GM11168 (cell line): ENCODE data around the gene OR51B6.
"Not testable (repeated sequence)": the region's sequence is repeated elsewhere in the genome, so short reads cannot be mapped to it uniquely, and the experiment has no call there.

Experiments
- in situ Hi-C: fragments of 300-500 bp; cut with MboI; formaldehyde crosslinking; loops from one replicate; pipeline ENCODE4 v1.12.0; 2022; ENCODE audit warnings: low sequenced_read_pairs; ENCODE audit not compliant: unreplicated experiment

Gene OR51B6, protein sequence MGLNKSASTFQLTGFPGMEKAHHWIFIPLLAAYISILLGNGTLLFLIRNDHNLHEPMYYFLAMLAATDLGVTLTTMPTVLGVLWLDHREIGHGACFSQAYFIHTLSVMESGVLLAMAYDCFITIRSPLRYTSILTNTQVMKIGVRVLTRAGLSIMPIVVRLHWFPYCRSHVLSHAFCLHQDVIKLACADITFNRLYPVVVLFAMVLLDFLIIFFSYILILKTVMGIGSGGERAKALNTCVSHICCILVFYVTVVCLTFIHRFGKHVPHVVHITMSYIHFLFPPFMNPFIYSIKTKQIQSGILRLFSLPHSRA

DNA sequence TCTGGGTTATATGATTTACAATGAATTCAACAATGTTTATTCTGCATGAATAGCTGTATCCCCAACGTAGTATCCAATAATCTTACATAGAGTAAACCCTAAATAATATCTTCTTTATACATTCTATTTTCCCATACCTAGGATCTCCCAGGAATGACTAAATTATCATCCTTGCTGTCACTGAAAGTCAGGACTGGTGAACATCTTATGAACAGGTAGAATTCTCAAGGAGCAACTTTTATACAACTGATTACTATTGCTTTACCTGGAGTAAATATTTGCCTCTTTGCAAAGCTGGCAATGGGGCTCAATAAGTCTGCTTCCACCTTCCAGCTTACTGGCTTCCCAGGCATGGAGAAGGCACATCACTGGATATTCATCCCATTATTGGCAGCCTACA lies at the start of gene OR51B6:
OR51B6 (plus strand) TSS at position 301 of the 400 bp plus-strand sequence; CDS start at position 301, 0 bp downstream.
- in situ Hi-C loops: no loop called here

DNA sequence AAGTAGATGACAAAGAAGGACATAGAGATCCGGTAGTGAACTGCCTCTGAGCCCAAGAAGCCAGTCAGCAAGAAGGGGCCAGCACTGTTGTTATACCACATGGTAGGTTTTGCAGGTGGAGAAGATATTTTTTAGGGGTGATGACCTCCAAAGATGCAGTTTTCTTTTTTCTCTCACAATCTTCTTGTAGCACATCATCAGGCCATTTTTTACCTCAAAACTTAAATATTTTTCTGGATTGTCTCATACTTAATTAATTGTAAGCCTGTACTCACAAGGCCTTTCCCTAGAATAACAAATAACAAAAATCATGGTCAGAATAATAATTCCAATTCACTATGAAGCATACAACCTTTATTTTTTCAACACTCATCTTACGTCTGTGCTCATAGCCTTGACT lies 49.5 kb upstream of the OR51B6 start, which contains the start of gene OR51B4:
OR51B4 (minus strand) TSS at position 101 of the 400 bp plus-strand sequence; CDS start at position 101, 0 bp downstream.
- in situ Hi-C loops: no loop called here

DNA sequence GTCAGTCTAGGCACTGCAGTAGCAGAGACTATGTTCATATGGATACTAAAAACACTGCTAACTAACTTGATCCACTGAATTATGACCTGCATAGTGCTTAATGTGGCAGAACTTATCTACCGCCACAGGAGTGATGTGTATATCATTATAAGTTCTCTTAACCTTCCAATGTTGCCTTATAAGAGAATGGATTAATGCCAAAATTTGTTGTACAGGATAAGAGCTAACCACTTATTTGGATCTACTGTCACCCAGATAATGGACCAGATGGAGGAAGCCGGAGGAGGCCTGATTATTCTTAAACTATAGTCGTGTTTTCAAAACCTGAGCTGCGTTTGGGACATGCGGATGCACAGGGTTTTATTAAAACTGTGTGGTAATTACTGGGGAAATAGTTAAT lies 47.7 kb upstream of the OR51B6 start:
- in situ Hi-C loops: no loop called here

DNA sequence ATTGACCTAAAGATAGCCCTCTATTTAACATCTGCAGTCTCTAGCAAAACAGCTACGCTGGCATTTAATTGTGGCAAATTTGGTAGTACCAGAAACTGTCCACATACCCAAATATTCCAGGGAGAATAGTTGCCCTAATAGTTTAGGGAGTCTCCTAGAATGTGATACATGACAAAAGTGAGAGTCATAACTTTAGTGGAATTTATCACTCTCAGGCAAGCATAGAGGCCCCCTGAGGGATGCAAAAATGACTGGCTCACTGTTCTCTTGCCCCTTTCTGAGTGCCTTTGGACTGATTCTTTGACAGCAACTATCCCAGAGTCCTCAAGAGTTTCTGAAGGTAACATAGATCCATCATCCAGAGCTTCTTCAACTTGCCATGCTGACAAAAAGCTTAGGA lies 47.3 kb upstream of the OR51B6 start:
- in situ Hi-C loops: no loop called here

DNA sequence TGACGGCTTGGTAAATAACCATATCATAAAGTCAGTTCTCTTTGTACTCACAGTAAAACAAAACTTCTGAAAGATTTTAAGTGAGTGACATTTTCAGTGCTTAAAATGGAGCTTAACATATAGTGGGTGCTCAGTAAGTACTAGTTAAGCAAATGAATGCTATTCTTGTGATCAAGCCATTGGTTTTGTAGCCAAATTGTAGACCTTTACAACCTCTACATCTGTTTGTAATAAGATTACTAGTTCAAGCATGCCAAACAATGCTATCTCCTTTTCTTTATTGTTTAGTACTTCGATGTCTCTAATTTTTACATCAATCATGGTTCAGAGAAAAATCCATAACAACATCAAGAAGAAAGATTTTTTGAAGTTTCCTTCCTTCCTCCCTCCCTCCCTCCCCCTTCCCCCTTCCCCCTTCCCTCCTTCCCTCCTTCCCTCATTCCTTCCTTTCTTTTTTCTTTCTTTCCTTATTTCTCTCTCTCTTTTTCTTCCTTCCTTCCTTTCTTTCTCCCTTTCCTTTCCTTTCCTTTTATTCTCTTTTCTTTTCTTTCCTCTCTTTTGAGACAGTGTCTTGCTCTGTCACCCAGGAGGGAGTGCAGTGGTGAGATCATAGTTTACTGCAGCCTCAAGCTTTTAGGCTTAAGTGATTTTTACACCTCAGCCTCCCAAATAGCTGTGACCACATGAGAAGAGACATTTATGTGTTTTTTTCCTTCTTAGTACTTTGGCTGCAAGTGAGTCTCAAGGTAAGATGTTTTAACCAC lies 43.9 kb upstream of the OR51B6 start:
- in situ Hi-C loops: no loop called here

DNA sequence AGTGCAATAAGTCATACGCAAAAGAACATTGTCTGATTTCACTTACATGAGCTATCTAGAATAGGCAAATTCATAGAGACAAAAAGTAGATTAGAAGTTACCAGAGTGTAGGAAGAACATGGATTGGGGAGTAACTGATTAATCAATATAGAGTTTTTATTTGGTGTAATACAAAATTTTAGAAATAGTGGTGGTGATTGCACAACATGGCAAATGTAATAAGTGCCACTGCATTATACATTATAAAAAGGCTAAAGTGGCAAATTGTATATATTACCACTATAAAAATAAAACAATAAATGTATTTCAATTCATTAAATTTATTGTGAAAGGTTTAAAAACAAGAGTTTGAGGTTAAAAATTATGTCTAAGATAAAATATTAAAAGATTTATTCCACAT lies 40.9 kb upstream of the OR51B6 start:
- in situ Hi-C loops: no loop called here

DNA sequence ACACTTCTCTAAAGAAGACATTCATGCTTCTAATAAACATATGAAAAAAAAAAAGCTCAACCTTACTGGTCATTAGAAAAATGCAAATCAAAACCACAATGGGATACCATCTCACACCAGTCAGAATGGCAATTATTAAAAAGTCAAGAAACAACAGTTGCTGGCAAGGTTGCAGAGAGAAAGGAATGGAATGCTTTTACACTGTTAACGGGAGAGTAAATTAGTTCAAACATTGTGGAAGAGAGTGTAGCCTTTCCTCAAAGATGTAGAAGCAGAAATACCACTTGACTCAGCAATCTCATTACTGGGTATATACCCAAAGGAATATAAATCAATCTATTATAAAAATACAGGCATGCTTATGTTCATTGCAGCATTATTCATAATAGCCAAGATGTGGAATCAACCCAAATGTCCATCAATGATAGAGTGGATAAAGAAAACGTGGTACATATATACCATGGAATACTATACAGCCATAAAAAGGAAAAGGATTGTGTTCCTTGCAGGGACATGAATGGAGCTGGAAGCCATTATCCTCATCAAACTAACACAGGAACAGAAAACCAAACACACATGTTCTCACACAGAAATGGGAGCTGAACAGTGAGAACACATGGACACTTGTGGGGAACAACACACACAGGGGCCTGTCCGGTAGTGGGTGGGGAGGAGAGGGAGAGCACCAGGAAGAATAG lies 37.8 kb upstream of the OR51B6 start:
- in situ Hi-C loops: not testable (repeated sequence)

DNA sequence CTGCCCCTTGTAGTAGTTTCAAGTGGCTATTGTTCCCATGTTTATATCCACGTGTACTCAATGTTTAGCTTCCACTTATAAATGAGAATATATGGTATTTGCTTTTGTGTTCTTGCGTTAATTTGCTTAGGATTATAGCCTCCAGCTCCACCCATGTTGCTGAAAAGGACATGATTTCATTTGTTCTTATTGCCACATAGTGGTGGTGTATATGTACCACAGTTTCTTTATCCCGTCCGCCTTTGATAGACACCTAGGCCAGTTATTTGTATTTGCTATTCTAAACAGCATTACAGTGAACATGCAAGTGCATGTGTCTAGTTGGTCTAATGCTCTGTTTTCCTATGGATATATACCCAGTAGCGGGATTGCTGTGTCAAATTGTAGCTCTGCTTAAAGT lies 34.0 kb upstream of the OR51B6 start:
- in situ Hi-C loops: no loop called here

DNA sequence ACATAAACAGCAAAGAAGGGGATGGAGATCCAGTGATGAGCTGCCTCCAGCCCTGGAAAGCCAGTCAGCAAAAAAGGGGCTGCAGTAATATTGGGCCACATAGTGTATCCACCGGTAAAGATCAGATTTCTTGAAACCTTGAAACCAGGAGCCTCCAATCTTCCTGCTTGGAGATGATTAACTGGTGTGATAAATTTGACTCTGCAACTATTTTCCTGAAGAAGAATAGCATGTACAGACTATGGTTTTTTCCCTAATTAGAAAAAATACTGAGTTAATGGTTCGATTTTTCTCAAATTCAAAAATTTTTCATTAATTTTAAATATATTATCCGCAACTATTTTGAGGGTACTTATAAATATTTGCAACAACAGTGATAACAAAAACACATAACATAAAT lies 27.1 kb upstream of the OR51B6 start, which contains the start of gene OR51B2:
OR51B2 (minus strand) TSS at position 101 of the 400 bp plus-strand sequence; CDS start at position 101, 0 bp downstream.
- in situ Hi-C loops: no loop called here

DNA sequence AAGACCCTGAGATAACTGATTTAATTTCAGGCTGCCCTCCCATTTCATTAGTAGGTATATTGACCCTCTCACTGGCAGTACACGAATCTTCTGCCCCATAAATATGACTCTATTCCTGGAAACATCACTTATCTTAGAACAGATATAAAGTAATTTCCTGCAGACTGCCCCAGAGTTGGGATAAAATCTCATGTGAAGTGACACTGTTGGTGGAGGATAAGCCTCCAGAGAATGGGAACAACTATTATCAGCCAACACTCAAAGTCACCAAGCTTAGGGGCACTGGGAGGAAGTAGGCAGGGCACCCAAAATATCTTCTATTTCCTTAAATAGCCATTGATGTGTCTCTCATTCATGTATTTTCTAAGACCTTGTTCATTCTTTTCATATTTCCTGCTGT lies 16.1 kb upstream of the OR51B6 start:
- in situ Hi-C loops: no loop called here

DNA sequence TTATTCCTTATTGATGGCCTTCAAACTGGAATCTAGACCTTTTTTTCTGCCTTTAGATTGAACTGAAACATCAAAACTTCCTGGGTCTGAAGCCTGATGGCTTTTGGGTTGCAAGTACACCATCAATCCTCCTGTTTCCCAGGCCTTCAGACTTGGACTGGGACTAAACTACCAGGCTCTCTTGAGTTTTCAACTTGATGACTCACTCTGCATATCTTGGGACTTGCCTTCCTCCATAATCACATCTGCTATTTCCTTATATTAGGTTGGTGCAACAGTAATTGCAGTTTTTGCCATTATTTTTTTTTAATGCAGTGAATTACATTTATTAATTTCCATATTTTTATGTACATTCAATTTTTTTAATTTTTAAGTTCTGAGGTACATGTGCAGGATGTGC lies 15.0 kb upstream of the OR51B6 start:
- in situ Hi-C loops: no loop called here

DNA sequence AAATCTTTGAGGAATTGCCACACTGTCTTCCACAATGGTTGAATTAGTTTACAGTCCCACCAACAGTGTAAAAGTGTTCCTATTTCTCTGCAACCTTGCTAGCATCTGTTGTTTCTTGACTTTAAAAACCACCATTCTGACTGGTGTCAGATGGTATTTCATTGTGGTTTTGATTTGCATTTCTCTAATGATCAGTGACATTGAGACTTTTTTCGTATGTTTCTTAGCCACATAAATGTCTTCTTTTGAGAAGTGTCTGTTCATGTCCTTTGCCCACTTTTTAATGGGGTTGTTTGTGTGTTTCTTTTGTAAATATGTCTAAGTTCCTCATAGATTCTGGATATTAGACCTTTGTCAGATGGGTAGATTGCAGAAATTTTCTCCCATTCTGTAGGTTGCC lies 14.1 kb upstream of the OR51B6 start:
- in situ Hi-C loops: not testable (repeated sequence)

DNA sequence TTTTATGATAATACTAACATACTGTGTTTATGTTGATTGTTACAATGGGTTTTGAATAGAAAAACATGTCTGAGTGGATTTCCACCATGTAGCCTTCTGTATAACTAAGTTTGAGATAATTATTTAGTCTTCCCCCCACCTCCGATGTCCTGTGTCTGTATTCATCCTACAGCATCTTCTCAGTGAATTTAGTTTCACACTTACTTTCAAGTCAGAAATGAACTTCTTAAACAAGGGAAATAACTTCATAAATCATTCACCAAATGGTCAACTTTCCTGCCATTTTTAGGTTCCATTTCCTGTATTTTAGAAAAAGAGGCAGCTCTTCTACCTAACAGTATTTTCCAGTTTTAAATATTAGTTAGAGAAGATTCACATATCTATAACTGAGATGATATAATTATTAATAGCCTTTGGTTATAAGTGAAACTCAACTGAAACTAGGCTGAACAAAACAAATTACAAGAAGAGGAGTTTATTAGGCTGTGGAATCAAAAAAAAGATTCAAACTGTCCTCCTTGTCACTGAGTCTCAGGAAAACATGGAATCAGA lies 11.5 kb upstream of the OR51B6 start:
- in situ Hi-C loops: no loop called here

DNA sequence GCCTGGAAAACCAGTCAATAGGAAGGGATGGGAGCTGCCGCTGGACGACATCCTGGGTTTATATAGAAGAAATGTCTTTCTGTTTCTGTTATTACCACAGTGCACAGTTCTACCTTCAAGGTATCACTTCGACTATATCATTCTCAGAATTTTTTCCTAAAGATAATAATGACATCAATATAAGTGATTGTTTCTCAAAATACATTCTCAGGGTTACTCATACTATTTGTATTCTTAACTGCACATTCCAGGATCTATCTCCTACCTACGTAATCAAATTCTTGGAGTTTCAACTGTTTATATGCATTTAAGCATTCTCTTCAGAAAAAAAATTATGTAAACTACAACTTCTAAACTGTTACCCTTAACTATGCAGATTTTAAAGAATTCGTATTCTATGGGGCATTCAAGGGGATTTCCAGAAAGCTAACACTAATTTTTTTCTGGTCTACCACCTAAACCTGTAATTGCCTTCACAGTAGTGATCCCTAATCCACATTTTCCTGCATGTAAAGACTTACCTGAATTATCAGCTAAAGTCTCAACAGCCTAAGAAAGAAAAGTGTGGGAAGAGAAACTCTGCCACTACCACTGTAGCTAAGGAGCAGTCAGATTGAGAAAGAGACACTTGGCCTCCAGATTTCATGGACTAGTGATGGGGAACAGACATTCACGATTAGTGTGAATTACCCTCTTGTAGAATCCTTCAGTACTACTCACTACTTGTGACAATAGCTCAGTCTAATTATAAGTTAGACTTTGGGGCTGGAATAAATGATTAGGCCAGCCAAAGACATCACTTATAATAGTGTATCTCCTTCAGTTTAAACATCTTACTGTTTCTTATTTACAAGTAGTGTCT lies 7.6 kb upstream of the OR51B6 start, which contains the start of gene OR51B5:
OR51B5 (minus strand) TSS at position 51 of the 862 bp plus-strand sequence; CDS start at position 51, 0 bp downstream.
- in situ Hi-C loops: no loop called here

DNA sequence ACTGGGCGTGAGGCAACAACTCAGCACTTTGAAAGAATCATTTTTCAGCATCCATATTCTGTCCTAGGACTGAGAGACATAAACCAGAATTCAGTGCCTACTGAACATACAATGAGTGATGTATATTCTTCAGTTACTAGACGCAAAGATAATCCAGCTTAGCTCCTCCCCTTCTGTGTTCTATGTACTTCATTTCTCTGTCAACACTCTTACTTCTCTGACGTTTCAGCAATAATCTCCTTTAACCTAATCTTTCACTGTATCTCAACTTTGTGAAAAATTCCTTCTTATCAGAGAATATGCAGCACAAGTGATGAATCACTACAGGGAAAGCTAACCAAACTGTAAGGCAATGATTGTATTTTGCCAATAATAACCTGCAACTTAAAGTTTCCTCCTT lies 5.5 kb upstream of the OR51B6 start:
- in situ Hi-C loops: no loop called here

DNA sequence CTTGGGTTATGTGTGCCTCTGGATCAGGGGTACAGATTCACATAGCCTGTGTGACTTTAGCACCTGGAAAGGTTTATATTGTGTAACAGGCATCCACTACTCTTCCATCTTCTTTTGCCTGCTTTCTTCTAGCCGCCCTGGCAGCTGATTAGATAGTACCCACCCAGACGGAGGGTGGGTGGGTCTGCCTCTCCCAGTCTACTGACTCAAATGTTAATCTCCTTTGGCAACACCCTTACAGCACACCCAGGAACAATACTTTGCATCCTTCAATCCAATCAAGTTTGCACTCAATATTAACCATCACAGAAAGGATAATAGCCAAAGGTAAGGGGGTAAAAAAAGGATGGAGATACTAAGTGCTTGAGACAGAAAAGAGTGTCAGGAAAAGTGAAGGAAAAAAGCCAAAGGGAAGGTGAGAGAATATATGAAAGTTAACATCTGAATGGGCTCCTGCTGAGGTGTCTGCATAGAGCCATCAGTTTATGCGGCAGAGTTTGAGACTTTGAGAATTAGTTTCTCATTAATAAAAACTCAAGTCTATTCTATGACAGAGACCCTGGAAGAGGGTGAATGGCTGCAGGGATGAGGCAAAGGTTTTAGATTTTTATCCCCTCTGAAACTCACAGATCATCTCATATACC lies 2.6 kb upstream of the OR51B6 start:
- in situ Hi-C loops: no loop called here

DNA sequence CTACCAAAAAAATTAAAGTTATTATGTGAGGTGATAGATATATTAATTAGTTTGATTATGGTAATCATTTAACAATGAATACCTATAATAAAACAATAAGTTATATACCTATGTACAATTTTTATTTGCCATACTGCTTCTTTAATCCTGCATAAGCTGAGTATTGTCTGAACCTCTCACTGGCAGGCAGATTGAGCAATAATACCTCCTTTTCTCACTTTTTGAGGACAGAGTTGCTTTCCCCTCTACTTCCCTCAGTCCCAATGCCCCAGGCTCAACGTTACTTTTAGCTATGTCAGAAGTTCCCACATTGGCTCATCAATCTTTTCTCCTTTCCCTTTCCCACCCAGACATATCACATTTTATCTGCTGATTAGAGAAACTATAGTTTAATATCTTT lies 1.8 kb upstream of the OR51B6 start:
- in situ Hi-C loops: no loop called here

DNA sequence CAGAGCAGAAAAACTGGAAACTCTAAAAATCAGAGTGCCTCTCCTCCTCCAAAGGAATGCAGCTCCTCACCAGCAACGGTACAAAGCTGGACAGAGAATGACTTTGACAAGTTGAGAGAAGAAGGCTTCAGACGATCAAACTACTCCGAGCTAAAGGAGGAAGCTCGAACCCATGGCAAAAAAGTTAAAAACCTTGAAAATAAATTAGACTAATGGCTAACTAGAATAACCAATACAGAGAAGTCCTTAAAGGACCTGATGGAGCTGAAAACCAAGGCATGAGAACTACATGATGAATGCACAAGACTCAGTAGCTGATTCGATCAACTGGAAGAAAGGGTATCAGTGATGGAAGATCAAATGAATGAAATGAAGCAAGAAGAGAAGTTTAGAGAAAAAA lies 4.7 kb downstream of the OR51B6 start:
- in situ Hi-C loops: not testable (repeated sequence)

DNA sequence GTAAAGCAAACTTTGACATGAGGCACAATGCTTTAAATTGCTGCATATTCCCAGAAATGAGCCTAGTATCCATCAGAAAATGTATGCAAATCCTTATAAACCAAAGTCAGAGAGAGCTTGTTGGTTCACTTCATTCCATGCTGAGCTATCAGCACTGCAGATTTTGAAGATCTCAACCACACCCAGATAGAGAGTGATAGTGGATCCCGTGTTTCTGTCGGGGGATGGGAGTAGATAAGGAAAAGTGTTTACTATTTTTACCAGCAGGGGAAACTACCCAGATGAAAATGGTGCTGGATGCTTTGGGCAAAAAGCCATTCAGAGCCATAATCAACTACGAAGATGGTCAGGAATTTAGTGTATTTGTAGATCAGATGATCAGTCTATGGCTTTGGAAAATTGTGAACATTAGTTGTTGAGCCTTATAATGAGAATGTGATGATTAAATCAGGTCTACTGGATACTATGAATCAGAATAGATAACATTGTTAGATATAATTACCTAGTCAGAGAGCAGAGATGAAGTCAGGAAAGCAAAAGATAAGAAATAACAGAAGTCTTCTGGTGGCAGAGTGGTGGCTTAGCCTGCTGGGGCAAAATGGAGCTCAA lies 10.8 kb downstream of the OR51B6 start:
- in situ Hi-C loops: no loop called here
